ENCODE measurements around the gene NPR1.
"Not testable (repeated sequence)": the region's sequence is repeated elsewhere in the genome, so short reads cannot be mapped to it uniquely, and the experiment has no call there.

NPR1 gene

GRCh38 chr1:153659175-153659534, 19.3 kb upstream of the NPR1 start:
- DNase-seq (ENCODE audit: low read depth), result no peak
- peak overlapping the region; percentile 90 for H3K4me3 ChIP-seq (ENCODE audit: control insufficient read depth, low read depth, low read length)
- no peak for TF ChIP-seq CTCF (conservative IDR thresholded peaks at IDR 0.05; ENCODE audit: control insufficient read depth, insufficient read depth, low read depth, low read length)

- TF ChIP-seq CTCF (conservative IDR thresholded peaks at IDR 0.05; ENCODE audit: control insufficient read depth, insufficient read depth, low read depth, low read length), result no peak
- peak overlapping the region; percentile 90 for H3K4me3 ChIP-seq (ENCODE audit: control insufficient read depth, low read depth, low read length)
- DNase-seq (ENCODE audit: low read depth), result no peak
Observed at GRCh38 chr1:153659656-153660055, 18.8 kb upstream of the NPR1 start.

GRCh38 chr1:153661111-153661708, 17.3 kb upstream of the NPR1 start:
- H3K4me3 ChIP-seq (ENCODE audit: control insufficient read depth, low read depth, low read length), result no peak overlapping the region
- no peak for TF ChIP-seq CTCF (conservative IDR thresholded peaks at IDR 0.05; ENCODE audit: control insufficient read depth, insufficient read depth, low read depth, low read length)
- DNase-seq (ENCODE audit: low read depth), result no peak

- DNase-seq (ENCODE audit: low read depth), result no peak
- no peak for TF ChIP-seq CTCF (conservative IDR thresholded peaks at IDR 0.05; ENCODE audit: control insufficient read depth, insufficient read depth, low read depth, low read length)
- no peak overlapping the region for H3K4me3 ChIP-seq (ENCODE audit: control insufficient read depth, low read depth, low read length)
Observed at GRCh38 chr1:153662269-153662668, 16.2 kb upstream of the NPR1 start.

GRCh38 chr1:153663211-153663610, 15.3 kb upstream of the NPR1 start:
- peak; percentile 79 for DNase-seq (ENCODE audit: low read depth)
- no peak for TF ChIP-seq CTCF (conservative IDR thresholded peaks at IDR 0.05; ENCODE audit: control insufficient read depth, insufficient read depth, low read depth, low read length)
- H3K4me3 ChIP-seq (ENCODE audit: control insufficient read depth, low read depth, low read length), result no peak overlapping the region

- no peak overlapping the region for H3K4me3 ChIP-seq (ENCODE audit: control insufficient read depth, low read depth, low read length)
- TF ChIP-seq CTCF (conservative IDR thresholded peaks at IDR 0.05; ENCODE audit: control insufficient read depth, insufficient read depth, low read depth, low read length), result no peak
- DNase-seq (ENCODE audit: low read depth), result no peak
Observed at GRCh38 chr1:153667439-153667838, 11.0 kb upstream of the NPR1 start.

- not testable (repeated sequence) for H3K4me3 ChIP-seq (ENCODE audit: control insufficient read depth, low read depth, low read length); DNase-seq (ENCODE audit: low read depth)
Observed at GRCh38 chr1:153668672-153669071, 9.8 kb upstream of the NPR1 start.

Data from fibroblast of mammary gland (primary cell).